Hepatic stellate cell (primary cell): ENCODE data around the gene MYO10.

ENCODE experiments used
- DNase-seq: peaks from one replicate; pipeline ENCODE4 v3.0.0; 2011; ENCODE audit warnings: low spot score

The MYO10 gene

GRCh38 chr5:16709691-16710433 lies 226.2 kb downstream of the MYO10 start:
- no peak for DNase-seq

- DNase-seq: no peak
Measured at GRCh38 chr5:16707869-16708192, 228.3 kb downstream of the MYO10 start.

- DNase-seq: no peak
Measured at GRCh38 chr5:16707168-16707868, 228.8 kb downstream of the MYO10 start.

GRCh38 chr5:16704945-16705344 lies 231.1 kb downstream of the MYO10 start:
- DNase-seq: no peak

GRCh38 chr5:16702964-16703363 lies 233.1 kb downstream of the MYO10 start:
- DNase-seq: no peak

- no peak for DNase-seq
Measured at GRCh38 chr5:16701134-16702099, 234.7 kb downstream of the MYO10 start.

- no peak for DNase-seq
Measured at GRCh38 chr5:16700081-16700480, 236.0 kb downstream of the MYO10 start.

GRCh38 chr5:16695779-16696178 lies 240.3 kb downstream of the MYO10 start:
- DNase-seq: no peak

GRCh38 chr5:16693879-16694278 lies 242.2 kb downstream of the MYO10 start:
- no peak for DNase-seq

- no peak for DNase-seq
Measured at GRCh38 chr5:16691731-16692130, 244.4 kb downstream of the MYO10 start.

- peak; percentile 75 for DNase-seq
Measured at GRCh38 chr5:16690243-16690852, 245.7 kb downstream of the MYO10 start.

GRCh38 chr5:16687898-16688297 lies 248.2 kb downstream of the MYO10 start:
- DNase-seq: no peak

GRCh38 chr5:16685069-16685468 lies 251.0 kb downstream of the MYO10 start:
- no peak for DNase-seq

GRCh38 chr5:16681876-16682275 lies 254.2 kb downstream of the MYO10 start:
- DNase-seq: no peak

GRCh38 chr5:16679863-16680262 lies 256.2 kb downstream of the MYO10 start:
- DNase-seq: no peak

- DNase-seq: no peak
Measured at GRCh38 chr5:16679190-16679589, 256.9 kb downstream of the MYO10 start.

- no peak for DNase-seq
Measured at GRCh38 chr5:16675806-16676205, 260.3 kb downstream of the MYO10 start.

GRCh38 chr5:16674750-16675149 lies 261.3 kb downstream of the MYO10 start:
- no peak for DNase-seq

- no peak for DNase-seq
Measured at GRCh38 chr5:16673241-16674201, 262.6 kb downstream of the MYO10 start.

GRCh38 chr5:16671208-16671607 lies 264.9 kb downstream of the MYO10 start:
- DNase-seq: no peak

- peak; percentile 38 for DNase-seq
Measured at GRCh38 chr5:16669776-16670175, 266.3 kb downstream of the MYO10 start.
